Measurements from ENCODE around the gene CTNNAL1.

- TF ChIP-seq ASH2L (IDR thresholded peaks at IDR 0.05; ENCODE audit: low read length) (no peak), SUZ12 (IDR thresholded peaks at IDR 0.05; ENCODE audit: low read length) (no peak), CEBPB (IDR thresholded peaks at IDR 0.05; ENCODE audit: low read depth, low read length) (no peak), JUND (IDR thresholded peaks at IDR 0.05; ENCODE audit: low read length) (no peak), EZH2 (IDR thresholded peaks at IDR 0.05; ENCODE audit: low read depth, low read length, severe bottlenecking) (no peak), TAF1 (IDR thresholded peaks at IDR 0.05; ENCODE audit: low read depth, low read length) (no peak), JUN (IDR thresholded peaks at IDR 0.05; ENCODE audit: low read depth, low read length) (no peak), CTCF (IDR thresholded peaks at IDR 0.05; ENCODE audit: control extremely low read depth in 1 of 3, insufficient read depth in 1 of 3, low read depth in 1 of 3, low read length in 3 of 3) (no peak), GABPA (IDR thresholded peaks at IDR 0.05; ENCODE audit: borderline replicate concordance, insufficient read depth, low read length) (no peak), PHF8 (conservative IDR thresholded peaks at IDR 0.05; ENCODE audit: low read depth, low read length) (no peak), CBX5 (IDR thresholded peaks at IDR 0.05; ENCODE audit: low read depth, low read length) (no peak), POLR2A (IDR thresholded peaks at IDR 0.05; ENCODE audit: control extremely low read depth in 1 of 2, low read depth in 2 of 2, low read length in 2 of 2) (no peak), EP300 (IDR thresholded peaks at IDR 0.05; ENCODE audit: borderline replicate concordance in 1 of 2, low read depth in 2 of 2, low read length in 2 of 2) (no peak), RAD21 (IDR thresholded peaks at IDR 0.05 in 1 of 2, conservative IDR thresholded peaks at IDR 0.05 in 1 of 2; ENCODE audit: low read depth in 2 of 2, low read length in 2 of 2) (no peak)
Measured at GRCh38 chr9:108950168-108950567, 63.1 kb downstream of the CTNNAL1 start.
